GM13976 (cell line): Measurements from ENCODE around the gene COL6A3.

Experiments used
- DNase-seq: peaks from one replicate; pipeline ENCODE4 v3.0.0; 2012; ENCODE audit warnings: low spot score
- CTCF ChIP-seq: IDR thresholded peaks from 2 replicates; pipeline ENCODE4 v1.5.1; 2012; ENCODE audit warnings: borderline replicate concordance, mild to moderate bottlenecking; ENCODE audit not compliant: insufficient read depth; ENCODE audit errors: extremely low read depth, missing control alignments, control extremely low read depth
- in situ Hi-C: fragments of 300-500 bp; cut with MboI; formaldehyde crosslinking; loops from one replicate; pipeline ENCODE4 v1.12.0; 2022; ENCODE audit warnings: low sequenced_read_pairs, mixed read lengths, inconsistent platforms; ENCODE audit not compliant: unreplicated experiment

Gene COL6A3

GRCh38 chr2:237297421-237298150 lies 116.4 kb downstream of the COL6A3 start:
- no peak for TF ChIP-seq CTCF
- in situ Hi-C loops: no loop called here
- no peak for DNase-seq

- DNase-seq: no peak
- no peak for TF ChIP-seq CTCF
- in situ Hi-C loops: no loop called here
These were observed 117.2 kb downstream of the COL6A3 start for GRCh38 chr2:237296756-237297155.

- DNase-seq: no peak
- TF ChIP-seq CTCF: no peak
- in situ Hi-C loops: no loop called here
These were observed 118.0 kb downstream of the COL6A3 start for GRCh38 chr2:237295889-237296480.

- in situ Hi-C loops: no loop called here
- DNase-seq: no peak
- no peak for TF ChIP-seq CTCF
These were observed 119.5 kb downstream of the COL6A3 start for GRCh38 chr2:237294460-237294859.

GRCh38 chr2:237293978-237294377 lies 120.0 kb downstream of the COL6A3 start:
- in situ Hi-C loops: no loop called here
- no peak for TF ChIP-seq CTCF
- no peak for DNase-seq

DNA sequence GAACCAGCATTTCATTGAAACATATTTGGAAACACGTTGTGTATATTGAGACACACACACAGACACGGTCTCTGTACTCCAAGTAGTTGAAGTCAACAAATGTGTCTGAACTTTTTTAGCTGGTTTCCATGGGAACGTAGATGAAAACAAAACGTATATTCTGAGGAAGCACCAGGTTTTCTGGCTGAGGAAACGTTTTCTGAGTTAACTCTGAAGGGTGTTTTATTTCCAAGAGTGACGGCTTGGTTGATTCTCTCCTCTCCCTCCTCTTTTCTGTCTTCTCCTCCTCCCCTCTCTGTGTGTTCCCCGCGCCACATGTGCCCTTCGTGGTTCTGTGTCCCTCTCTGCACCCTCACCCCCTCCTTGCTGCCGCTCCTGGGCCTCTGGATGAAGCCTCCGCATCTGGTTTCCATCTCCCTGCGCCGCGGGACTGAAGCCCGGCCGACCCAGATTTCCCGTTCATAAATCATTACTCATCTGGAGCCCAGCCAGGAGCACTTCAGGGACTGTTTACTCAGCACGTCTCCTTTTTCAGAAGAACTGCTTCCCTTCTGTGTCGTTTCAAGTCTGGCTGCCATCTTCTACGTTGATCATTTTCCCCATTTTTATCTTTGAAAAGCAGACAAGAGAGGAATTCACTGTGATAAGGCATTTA lies 122.7 kb downstream of the COL6A3 start:
- no peak for TF ChIP-seq CTCF
- DNase-seq: no peak
- in situ Hi-C loops: no loop called here
